Uterus (tissue), 4 donors: ENCODE measurements around the gene DPEP1. TPM values are rescaled to one million over a fixed set of nuclear protein-coding genes. Genes with fewer than 3 reads are reported as not detected.

Experiments used
- DNase-seq, 2 donors: peaks; one replicate each; pipeline ENCODE4 v3.0.0-alpha.2; 2019 to 2020
- H3K27ac ChIP-seq, 2 donors: fragments of 200-600 bp; sonication (generic); 1 replicate in 1 of 2; 2 replicates in 1 of 2; pipeline ENCODE4 v1.5.1; 2016 to 2018
- H3K27me3 ChIP-seq, 2 donors: fragments of 200-600 bp; sonication (generic); one replicate each; pipeline ENCODE4 v1.5.1; 2018 to 2019; ENCODE audit warnings: control low read depth in 1 of 2
- H3K36me3 ChIP-seq, 2 donors: fragments of 200-600 bp; sonication (generic); one replicate each; pipeline ENCODE4 v1.5.1; 2019; ENCODE audit warnings: control low read depth in 1 of 2
- H3K4me1 ChIP-seq, 2 donors: fragments of 200-600 bp; sonication (generic); one replicate each; pipeline ENCODE4 v1.5.1; 2018 to 2019; ENCODE audit warnings: control low read depth in 1 of 2
- H3K4me3 ChIP-seq, 2 donors: fragments of 200-600 bp; sonication (generic); 1 replicate in 1 of 2; 2 replicates in 1 of 2; pipeline ENCODE4 v1.5.1; 2018 to 2019; ENCODE audit warnings: mild to moderate bottlenecking in 1 of 2
- H3K9me3 ChIP-seq, 2 donors: fragments of 200-600 bp; sonication (generic); one replicate each; pipeline ENCODE4 v1.5.1; 2019; ENCODE audit warnings: control low read depth in 1 of 2
- CTCF ChIP-seq, 4 experiments: fragments of 200-600 bp in 2 of 4; fragments of 450-650 bp in 2 of 4; sonication (generic) in 2 of 4; IDR thresholded peaks; one replicate each; pipeline ENCODE4 v1.5.1; 2016 to 2019; ENCODE audit warnings: antibody characterized with exemption in 4 of 4, mild to moderate bottlenecking in 2 of 4, moderate library complexity in 1 of 4
- POLR2A ChIP-seq, 2 donors: fragments of 450-650 bp; IDR thresholded peaks; one replicate each; pipeline ENCODE4 v1.6.1; 2016; ENCODE audit warnings: antibody characterized with exemption in 2 of 2, mild to moderate bottlenecking in 1 of 2, moderate library complexity in 1 of 2
- intact Hi-C: fragments of 100-400 bp; cut with DNase I; formaldehyde crosslinking; loops from one replicate; pipeline ENCODE4 v1.15.1; 2023; ENCODE audit warnings: low total_unique reads
- total RNA-seq, 4 donors: library from RNA; depleted of rRNA in 3 of 4; stranded (reverse); fragments of >200 nt in 3 of 4; gene quantifications; one replicate each; pipeline versions ENCODE4 v1.1.0 to v1.2.4, GENCODE V29; 2014 to 2023
- donor health status: DM: yes; HTN: yes; CAD: no.

DPEP1 gene
- total RNA-seq, 4 donors from 2014 or later: 1.0 to 5.5 TPM; not detected in 2

- H3K27me3 ChIP-seq: no peaks in the 10 kb centered on the region
- intact Hi-C loops: no loop called here
- H3K9me3 ChIP-seq: no peaks in the 10 kb centered on the region
- TF ChIP-seq POLR2A (IDR thresholded peaks at IDR 0.05) (no peak), CTCF (IDR thresholded peaks at IDR 0.05) (no peak)
- no peak overlapping the region for H3K27ac ChIP-seq
- no peak overlapping the region for H3K4me3 ChIP-seq
- no peaks in the 10 kb centered on the region for H3K36me3 ChIP-seq
- H3K4me1 ChIP-seq: no peaks in the 10 kb centered on the region
- DNase-seq: no peak
Measured at GRCh38 chr16:89596957-89597649, 16.3 kb upstream of the DPEP1 start.

GRCh38 chr16:89598199-89598598 is 15.2 kb upstream of the DPEP1 start:
- H3K4me3 ChIP-seq: no peak overlapping the region
- no peak overlapping the region for H3K27ac ChIP-seq
- intact Hi-C loops: no loop called here
- H3K9me3 ChIP-seq: no peaks in the 10 kb centered on the region
- H3K27me3 ChIP-seq: no peaks in the 10 kb centered on the region
- H3K4me1 ChIP-seq: no peaks in the 10 kb centered on the region
- no peak for DNase-seq
- H3K36me3 ChIP-seq: no peaks in the 10 kb centered on the region
- TF ChIP-seq CTCF (IDR thresholded peaks at IDR 0.05): no peak
- no peak for TF ChIP-seq POLR2A (IDR thresholded peaks at IDR 0.05)

GRCh38 chr16:89599451-89599858 is 14.0 kb upstream of the DPEP1 start:
- H3K4me3 ChIP-seq: no peak overlapping the region
- intact Hi-C loops: no loop called here
- DNase-seq: no peak

GRCh38 chr16:89599902-89600301 is 13.5 kb upstream of the DPEP1 start:
- DNase-seq: no peak
- Histone ChIP-seq H3K4me3 (no peak overlapping the region), H3K4me1 (no peaks in the 10 kb centered on the region), H3K36me3 (no peaks in the 10 kb centered on the region), H3K9me3 (no peaks in the 10 kb centered on the region), H3K27ac (no peak overlapping the region), H3K27me3 (no peaks in the 10 kb centered on the region)
- intact Hi-C loops: no loop called here
- TF ChIP-seq CTCF (IDR thresholded peaks at IDR 0.05) (no peak), POLR2A (IDR thresholded peaks at IDR 0.05) (no peak)

More at GRCh38 chr16:89599451-89599858, 14.0 kb upstream of the DPEP1 start:
- Histone ChIP-seq H3K9me3 (no peaks in the 10 kb centered on the region), H3K27me3 (no peaks in the 10 kb centered on the region), H3K4me1 (no peaks in the 10 kb centered on the region), H3K36me3 (no peaks in the 10 kb centered on the region), H3K27ac (no peak overlapping the region)
- TF ChIP-seq CTCF (IDR thresholded peaks at IDR 0.05) (no peak), POLR2A (IDR thresholded peaks at IDR 0.05) (no peak)

- no peaks in the 10 kb centered on the region for H3K36me3 ChIP-seq
- no peaks in the 10 kb centered on the region for H3K27me3 ChIP-seq
- no peak overlapping the region for H3K4me3 ChIP-seq
- TF ChIP-seq CTCF (IDR thresholded peaks at IDR 0.05) (no peak), POLR2A (IDR thresholded peaks at IDR 0.05) (no peak)
- intact Hi-C loops: no loop called here
- no peak for DNase-seq
- H3K4me1 ChIP-seq: no peaks in the 10 kb centered on the region
- no peak overlapping the region for H3K27ac ChIP-seq
- no peaks in the 10 kb centered on the region for H3K9me3 ChIP-seq
Measured at GRCh38 chr16:89600427-89600826, 13.0 kb upstream of the DPEP1 start.
